Duodenal mucosa (tissue), 2 donors: Measurements from ENCODE around the gene SNX11.

Source experiments
- H3K27ac ChIP-seq: one replicate; pipeline ENCODE4 v1.7.0; 2013; ENCODE audit warnings: low read depth, low read length
- H3K27me3 ChIP-seq, 2 donors: one replicate each; pipeline ENCODE4 v1.7.0; 2013; ENCODE audit warnings: low read length in 2 of 2, control low read depth in 1 of 2; ENCODE audit not compliant: insufficient read depth in 2 of 2, control insufficient read depth in 1 of 2
- H3K36me3 ChIP-seq, 2 donors: one replicate each; pipeline ENCODE4 v1.7.0; 2013; ENCODE audit warnings: low read length in 2 of 2, control low read depth in 1 of 2; ENCODE audit not compliant: insufficient read depth in 2 of 2, control insufficient read depth in 1 of 2
- H3K4me1 ChIP-seq, 2 donors: one replicate each; pipeline ENCODE4 v1.7.0; 2013; ENCODE audit warnings: low read length in 2 of 2, control low read depth in 1 of 2; ENCODE audit not compliant: insufficient read depth in 2 of 2, control insufficient read depth in 1 of 2
- H3K4me3 ChIP-seq, 2 donors: one replicate each; pipeline ENCODE4 v1.7.0; 2013; ENCODE audit warnings: low read length in 2 of 2, low read depth in 1 of 2
- H3K9ac ChIP-seq, 2 donors: one replicate each; pipeline ENCODE4 v1.7.0; 2013; ENCODE audit warnings: low read length in 2 of 2, low read depth in 1 of 2
- H3K9me3 ChIP-seq, 2 donors: one replicate each; pipeline ENCODE4 v1.7.0; 2013; ENCODE audit warnings: low read length in 2 of 2, control low read depth in 1 of 2; ENCODE audit not compliant: control insufficient read depth in 1 of 2

SNX11 gene

DNA sequence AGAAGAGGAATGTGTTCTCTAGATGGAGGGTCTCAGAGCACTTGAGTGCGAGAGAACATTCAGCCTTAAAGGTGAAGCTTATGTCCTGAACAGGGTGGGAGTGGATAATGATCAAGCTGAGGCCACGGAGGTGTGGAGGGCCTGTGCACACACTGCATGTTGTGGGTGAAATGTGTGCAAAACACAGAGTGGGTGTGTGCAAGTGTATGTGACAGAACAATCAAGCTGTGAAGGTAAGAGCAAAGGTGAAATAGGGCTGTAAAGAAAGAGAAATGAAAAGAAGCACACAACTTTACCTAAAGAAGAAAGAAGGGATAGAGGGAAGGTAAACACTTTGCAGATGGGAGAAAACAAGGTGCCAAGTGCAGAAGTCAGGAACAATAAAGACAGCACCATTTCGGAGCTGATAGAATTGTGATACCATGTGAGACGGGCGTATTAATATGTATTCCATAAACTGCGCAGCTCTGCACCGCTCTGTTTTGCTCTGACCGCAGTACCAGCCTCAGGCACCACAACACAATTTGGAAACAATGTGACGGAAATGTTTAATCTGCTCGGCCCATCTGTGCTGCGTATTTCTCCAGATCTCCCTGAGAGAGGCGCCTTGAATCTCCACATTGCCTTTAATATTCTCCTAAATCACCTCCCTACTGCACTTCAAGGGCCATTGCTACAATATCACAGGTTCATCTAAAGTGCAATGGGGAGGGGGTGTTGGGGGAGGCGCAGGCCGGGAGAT, 40.6 kb downstream of the SNX11 start:
- peaks cover 41 to 58% of the 10 kb centered on the region in 2 donors for H3K27me3 ChIP-seq
- H3K36me3 ChIP-seq: no peaks in the 10 kb centered on the region
- H3K27ac ChIP-seq: no peak overlapping the region
- peaks cover 0 to under 1% of the 10 kb centered on the region in 2 donors for H3K4me1 ChIP-seq
- no peaks in the 10 kb centered on the region for H3K9me3 ChIP-seq
- no peak overlapping the region for H3K4me3 ChIP-seq
- no peak overlapping the region for H3K9ac ChIP-seq

DNA sequence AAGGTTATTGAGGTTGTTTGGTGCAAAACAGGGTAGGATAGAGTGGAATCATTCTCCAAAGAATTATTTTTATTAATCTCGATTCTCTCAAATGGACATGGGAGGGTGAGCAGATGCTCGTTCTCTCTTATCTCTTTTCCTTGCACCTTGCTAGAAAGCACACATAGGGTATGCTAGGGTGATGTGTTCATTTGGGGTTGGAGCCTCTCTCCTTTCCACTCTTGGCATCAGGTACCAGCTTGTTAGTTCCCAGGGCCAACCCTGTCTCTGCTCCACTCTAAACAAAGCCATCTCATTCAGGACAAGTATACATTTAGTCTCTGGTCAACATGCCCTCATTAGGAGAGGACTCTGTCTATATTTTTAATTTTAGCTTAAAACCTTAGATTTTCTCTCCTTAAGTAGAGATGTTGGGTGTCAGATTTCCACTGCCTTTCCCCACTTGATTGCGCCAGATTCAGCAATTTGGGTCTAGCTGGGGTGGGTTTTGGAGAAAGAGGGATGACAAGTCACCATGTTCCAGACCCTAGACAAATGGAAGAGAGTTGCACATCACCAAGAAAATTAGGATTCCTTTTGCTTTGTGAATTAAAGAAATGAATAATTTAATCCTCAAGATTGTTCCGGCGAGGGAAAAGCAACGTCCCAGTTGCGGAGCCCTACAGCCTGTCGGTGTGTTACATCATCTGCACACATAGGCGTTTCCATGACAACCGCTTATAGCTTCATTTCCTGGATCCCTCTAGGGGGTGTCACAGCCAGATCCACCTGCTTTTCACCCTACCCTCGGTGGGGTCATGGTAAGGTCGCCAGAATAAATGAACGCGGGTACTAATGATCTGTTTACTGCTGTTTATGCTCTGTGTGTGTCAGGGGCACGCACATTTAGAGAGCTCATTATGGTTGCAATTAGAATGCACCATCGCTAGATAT, 41.6 kb downstream of the SNX11 start:
- Histone ChIP-seq H3K9ac (no peak overlapping the region), H3K27me3 (peaks cover 34 to 49% of the 10 kb centered on the region in 2 donors)

DNA sequence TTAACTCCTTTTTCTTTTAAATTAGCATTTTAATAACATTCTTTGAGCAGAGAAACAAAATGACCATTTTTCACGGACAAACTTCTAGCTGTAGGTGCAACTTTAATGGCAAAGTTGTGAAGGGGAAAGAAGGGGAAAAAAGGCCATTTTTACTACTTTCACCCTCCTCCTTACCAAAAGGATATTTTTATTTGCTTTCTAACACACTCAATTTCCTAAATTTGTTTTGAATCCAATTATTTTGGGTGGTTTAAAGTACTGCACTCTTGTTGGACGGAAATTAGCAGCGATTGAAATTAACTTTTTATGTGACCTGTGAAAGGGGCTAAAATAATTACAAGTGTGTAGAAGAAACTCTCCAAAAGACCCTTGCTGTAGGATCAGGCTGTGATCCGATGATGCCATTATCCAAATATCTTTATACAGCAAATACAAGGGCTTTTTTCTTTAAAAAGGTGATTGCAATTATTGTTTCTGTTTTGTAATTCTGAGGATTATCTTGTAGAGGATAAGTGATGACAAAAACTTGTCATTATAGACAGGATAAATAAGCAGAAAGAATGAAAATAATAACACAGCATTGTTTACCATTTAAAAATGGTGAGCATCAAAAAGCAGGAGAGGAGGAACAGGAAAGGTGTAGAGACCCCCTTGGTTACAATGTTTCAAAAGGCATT, 42.4 kb downstream of the SNX11 start:
- no peak overlapping the region for H3K9ac ChIP-seq
- H3K4me1 ChIP-seq: peaks cover 11 to 12% of the 10 kb centered on the region in 2 donors
- H3K27me3 ChIP-seq: peaks cover 34 to 42% of the 10 kb centered on the region in 2 donors
- H3K27ac ChIP-seq: no peak overlapping the region
- no peaks in the 10 kb centered on the region for H3K36me3 ChIP-seq
- H3K9me3 ChIP-seq: no peaks in the 10 kb centered on the region
- H3K4me3 ChIP-seq: no peak overlapping the region

More for the DNA sequence above, 41.6 kb downstream of the SNX11 start:
- Histone ChIP-seq H3K36me3 (no peaks in the 10 kb centered on the region), H3K4me3 (no peak overlapping the region), H3K4me1 (peaks cover 4 to 7% of the 10 kb centered on the region in 2 donors), H3K27ac (no peak overlapping the region), H3K9me3 (no peaks in the 10 kb centered on the region)

DNA sequence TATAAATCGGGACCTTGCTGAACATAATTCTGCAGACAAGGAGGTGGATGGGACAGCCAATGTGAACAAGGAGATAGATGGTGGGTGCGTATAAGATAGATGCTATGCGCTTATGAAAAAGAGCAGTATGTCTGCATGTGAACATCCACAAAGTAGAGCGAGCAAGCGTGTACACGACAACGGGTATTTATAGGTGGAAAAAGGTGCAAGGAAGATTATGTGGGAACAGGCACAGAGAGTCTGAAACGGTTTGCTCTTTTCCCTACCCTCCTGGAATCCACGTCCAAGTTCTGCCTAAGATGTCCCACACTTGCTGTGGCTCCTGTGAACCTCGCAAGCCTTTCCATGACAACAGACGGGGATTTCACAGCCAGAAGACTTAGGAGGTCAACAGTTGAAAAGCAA, 43.0 kb downstream of the SNX11 start:
- no peak overlapping the region for H3K27ac ChIP-seq
- no peaks in the 10 kb centered on the region for H3K9me3 ChIP-seq
- H3K36me3 ChIP-seq: no peaks in the 10 kb centered on the region
- no peak overlapping the region for H3K4me3 ChIP-seq
- peaks cover 34 to 42% of the 10 kb centered on the region in 2 donors for H3K27me3 ChIP-seq
- H3K9ac ChIP-seq: no peak overlapping the region
- H3K4me1 ChIP-seq: peaks cover 11 to 12% of the 10 kb centered on the region in 2 donors

DNA sequence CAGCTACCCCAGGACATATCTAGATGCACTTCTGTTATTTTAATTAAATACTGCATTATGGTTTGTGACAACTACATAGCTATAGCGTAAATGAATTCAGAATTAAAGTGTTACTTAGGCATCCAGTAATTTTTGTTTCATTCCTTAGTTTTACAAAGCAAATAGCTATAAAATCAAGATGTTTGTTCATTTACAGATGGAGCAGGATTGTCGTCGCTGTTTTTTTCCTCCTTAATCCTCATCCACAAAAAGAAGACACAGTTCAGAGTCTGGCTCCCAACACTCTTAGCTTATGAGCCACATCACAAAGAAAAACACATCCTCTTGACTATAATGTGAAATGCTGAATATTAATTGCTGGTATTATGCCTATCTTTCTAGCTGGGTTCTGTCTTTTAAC, 43.7 kb downstream of the SNX11 start:
- Histone ChIP-seq H3K27me3 (peaks cover 34 to 42% of the 10 kb centered on the region in 2 donors), H3K9ac (no peak overlapping the region), H3K27ac (no peak overlapping the region), H3K9me3 (no peaks in the 10 kb centered on the region), H3K4me3 (no peak overlapping the region), H3K36me3 (no peaks in the 10 kb centered on the region), H3K4me1 (peaks cover 11 to 12% of the 10 kb centered on the region in 2 donors)

DNA sequence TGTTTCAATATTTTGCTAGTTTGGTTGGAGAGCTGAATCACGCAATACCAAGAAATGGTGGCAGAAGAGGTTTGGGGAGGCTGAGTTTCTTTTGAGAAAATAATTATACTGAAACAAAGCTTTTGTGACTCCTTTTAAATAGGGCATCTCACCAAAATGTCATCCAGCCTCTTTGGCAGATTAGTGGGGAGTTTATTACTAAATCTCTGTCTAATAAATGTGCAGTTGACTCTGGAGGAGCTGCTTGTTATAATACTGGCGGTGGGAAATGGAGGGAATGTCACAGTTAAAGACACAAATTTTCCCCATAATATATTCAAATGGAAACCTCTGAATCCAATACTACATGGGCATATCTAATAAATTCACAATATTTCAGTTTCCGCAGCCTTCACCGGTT, 44.7 kb downstream of the SNX11 start:
- Histone ChIP-seq H3K27ac (no peak overlapping the region), H3K4me3 (no peak overlapping the region), H3K9ac (no peak overlapping the region), H3K27me3 (peaks cover 34 to 42% of the 10 kb centered on the region in 2 donors), H3K9me3 (no peaks in the 10 kb centered on the region), H3K36me3 (no peaks in the 10 kb centered on the region), H3K4me1 (peaks cover 11 to 12% of the 10 kb centered on the region in 2 donors)

DNA sequence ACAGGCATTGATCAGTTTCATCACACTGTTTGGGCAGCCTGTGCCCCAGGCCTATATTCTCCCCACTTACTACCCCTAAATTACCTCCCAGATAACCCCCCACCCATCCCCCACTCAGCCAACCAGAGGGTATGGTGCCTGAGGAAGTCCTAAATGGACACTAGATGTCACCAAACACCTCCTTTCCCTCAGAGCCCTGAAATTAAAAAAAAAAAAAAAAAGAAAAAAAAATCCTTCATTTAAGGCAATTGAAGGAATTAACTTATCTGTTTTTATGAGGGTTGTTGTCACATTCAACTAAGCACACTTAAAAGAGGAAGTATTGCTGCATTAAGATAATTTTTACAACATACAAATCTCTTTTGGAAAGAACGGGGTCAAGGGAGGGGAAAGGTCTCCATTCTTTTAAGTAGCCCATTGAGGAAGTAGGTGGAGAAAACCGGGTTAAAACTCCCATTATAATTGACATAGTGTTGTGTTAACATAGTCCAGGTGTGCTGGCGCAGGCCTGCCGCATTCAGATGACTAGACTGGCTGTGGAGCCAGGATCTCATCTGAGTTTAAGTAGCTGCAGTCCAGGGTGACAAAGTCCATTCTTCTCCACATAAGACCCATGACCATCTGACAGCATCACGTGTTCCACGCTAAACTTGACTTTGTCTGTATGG, 46.3 kb downstream of the SNX11 start:
- Histone ChIP-seq H3K9me3 (no peaks in the 10 kb centered on the region), H3K27me3 (peaks cover 25 to 31% of the 10 kb centered on the region in 2 donors)

DNA sequence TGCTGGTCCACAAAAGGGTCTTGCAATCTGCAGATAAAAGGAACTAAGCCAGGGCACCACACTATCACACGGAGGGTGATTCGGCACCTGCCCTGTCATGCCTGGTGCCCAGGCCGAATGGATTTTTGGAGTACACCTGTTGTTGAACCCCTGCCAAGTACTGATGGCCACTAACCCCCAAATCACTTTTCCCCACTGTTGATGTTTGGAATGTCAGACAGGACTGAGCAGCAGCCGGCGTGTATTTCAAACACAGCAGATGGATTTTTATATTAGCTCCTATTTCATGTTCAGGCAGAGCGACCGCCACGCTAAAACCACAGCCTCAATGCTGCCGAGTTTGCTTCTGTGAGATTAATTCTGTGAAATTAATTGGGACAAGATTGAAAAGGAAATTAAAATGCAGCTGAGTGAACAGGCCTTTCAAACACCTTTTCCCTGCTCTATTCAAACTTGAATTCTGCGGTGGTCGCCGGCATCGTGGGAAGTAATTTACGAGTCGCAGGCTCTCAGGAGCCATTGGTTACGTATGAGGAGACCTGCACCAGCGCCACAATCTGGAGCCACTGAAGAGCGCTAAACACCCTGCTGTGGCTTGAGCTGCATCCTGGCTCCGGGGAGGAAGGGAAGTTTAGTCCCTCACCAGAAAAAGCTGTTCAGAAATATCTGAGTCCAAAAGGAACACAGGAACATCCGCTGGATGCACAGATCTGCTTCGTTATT, 48.5 kb downstream of the SNX11 start:
- Histone ChIP-seq H3K9me3 (no peaks in the 10 kb centered on the region), H3K4me1 (peaks cover 25 to 29% of the 10 kb centered on the region in 2 donors), H3K9ac (no peak overlapping the region), H3K27me3 (peaks cover 5 to 11% of the 10 kb centered on the region in 2 donors), H3K4me3 (no peak overlapping the region), H3K27ac (no peak overlapping the region), H3K36me3 (no peaks in the 10 kb centered on the region)

More for the DNA sequence above, 46.3 kb downstream of the SNX11 start:
- Histone ChIP-seq H3K4me1 (peaks cover 11 to 12% of the 10 kb centered on the region in 2 donors), H3K36me3 (no peaks in the 10 kb centered on the region), H3K27ac (no peak overlapping the region), H3K4me3 (no peak overlapping the region), H3K9ac (no peak overlapping the region)

DNA sequence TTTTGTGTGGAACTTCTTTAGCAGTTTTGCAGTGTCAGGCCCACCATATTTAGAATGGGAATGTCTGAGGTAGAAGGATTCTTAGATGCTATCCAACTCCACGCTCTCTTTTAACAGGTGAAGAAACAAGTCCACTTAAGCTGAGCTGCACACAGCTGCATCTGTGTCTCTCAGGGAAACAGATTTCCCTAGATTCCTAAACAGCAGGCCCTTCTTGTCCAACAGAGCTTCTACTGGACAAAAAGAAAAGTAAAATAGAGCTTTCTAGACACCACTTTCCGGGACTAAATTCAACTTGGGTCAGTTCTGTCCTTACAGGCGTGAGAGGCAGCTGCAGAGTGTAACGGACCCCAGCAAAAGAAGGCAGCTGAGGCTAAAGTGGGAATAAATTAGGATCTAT, 51.7 kb downstream of the SNX11 start:
- Histone ChIP-seq H3K27me3 (no peaks in the 10 kb centered on the region), H3K27ac (no peak overlapping the region), H3K4me3 (no peak overlapping the region), H3K9ac (no peak overlapping the region), H3K9me3 (no peaks in the 10 kb centered on the region), H3K4me1 (peaks cover 33 to 43% of the 10 kb centered on the region in 2 donors), H3K36me3 (no peaks in the 10 kb centered on the region)
